Stimulated activated CD4-positive, alpha-beta T cell treated with anti-CD3 and anti-CD28 coated beads, Interleukin-15, amount 100 ng/mL, for 24 hours (primary cell): ENCODE measurements around the gene SDCBP2.
A peak's percentile ranks its signal among the peaks of the same experiment; 100 is the strongest.

Experiments
- DNase-seq: peaks from one replicate; pipeline ENCODE4 v3.0.0-alpha.2; 2020

Gene SDCBP2

DNA sequence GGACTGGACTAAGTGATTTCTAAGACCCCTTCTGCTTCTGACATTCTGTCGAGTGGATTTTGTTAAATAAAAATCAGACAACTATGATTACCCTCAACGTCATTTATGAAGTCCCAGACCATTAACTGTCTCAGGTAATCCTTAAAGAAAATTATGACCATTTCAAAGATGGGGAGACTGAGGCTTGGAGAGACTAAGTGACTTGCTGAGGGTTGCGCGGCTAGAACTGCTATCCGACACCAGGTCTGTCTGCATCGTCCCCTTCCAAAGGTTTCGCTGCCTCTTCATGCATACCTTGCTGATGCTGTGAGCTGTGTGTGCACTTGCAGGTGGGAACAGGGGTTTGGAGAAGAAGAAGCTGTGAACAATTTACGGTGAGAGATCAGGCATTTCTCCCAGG, 59.7 kb downstream of the SDCBP2 start:
- DNase-seq, result no peak

DNA sequence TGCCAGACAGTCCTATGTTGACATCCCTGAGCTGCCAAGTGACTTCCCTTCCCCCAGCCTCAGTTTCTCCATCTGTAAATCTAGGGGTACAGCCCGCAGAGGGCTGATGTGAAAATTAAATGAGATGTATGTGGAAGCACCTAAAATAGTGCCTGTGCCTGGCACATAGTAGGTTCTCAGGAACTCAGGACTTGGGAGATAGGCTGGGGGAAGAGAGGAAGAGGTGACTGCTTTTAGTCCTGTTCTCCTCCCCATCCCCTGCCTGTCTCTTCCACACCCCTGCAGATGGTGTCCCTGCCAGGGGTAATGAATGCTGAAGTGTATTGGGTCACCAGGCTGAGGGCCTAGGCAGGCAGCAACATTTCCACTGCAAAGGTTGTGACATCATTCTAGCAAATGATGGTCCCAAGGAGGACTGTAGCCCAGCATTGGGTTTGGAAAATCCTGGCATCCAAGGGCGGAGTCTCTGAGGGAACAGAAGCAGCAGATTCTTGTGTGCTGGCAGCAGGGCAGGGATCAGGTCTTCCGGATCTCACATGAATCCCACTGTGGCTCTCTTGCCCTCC, 61.0 kb downstream of the SDCBP2 start:
- no peak for DNase-seq

DNA sequence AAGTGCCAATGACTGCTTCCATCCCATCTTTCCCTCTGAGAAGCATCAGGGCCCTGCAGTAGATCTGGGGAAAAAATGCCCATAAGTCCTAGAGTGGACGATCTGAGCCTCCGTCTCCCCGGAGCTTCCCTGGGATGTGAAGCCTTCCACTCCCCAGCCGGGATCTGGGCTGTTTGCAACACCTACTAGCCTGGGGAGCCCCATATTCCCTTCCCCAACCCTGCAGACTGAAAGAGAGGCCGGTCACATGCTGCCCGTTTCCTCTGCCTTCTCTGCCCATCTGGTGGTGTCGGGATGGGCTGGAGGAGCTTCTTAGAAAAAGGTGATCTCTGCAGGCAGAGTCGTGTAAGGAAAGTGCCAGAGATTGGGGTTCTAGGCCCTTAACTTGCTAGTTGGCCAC, 61.8 kb downstream of the SDCBP2 start:
- DNase-seq, result no peak

DNA sequence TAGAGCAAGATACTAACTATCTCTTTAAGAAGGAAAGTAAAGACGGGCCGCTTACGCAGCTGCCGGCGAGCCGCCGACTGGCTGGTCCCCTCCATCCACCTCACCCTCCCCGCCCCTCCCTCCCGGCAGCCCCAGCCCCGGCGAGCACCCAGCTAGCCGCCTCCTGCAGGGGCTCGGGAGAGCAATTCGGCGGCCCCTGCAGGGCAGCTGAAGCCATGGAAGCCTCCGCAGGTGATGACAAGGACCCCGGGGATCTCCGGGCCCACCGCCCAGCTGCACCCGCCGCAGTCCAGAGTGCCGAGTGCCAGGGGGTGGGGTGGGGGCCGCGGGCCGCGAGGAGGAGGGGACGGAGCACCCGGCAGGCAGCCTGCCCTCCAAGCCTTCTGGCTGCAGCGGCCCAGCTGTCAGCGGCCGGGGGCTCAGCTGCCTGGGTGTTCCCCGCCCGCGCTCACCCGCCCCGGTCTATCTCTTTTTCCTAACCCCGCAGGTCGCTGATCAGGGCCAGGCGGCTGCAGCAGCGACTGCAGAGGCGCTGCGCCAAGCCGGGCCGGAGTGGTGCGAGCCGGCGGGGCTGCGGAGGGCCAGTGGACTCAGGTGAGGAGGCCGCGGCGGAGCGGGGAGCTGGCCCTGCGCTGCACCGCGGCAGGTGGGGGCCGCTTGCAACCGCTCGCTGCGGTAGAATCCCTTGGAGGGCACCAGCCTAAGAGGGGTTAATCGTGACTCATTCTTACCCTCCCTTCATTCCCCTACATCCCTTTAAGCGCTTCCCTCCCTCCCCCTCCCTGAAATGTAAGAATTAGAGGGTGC, 62.6 kb downstream of the SDCBP2 start, which contains the start of gene SNPH:
TSS of gene SNPH (plus strand) at position 128 of the 807 bp plus-strand sequence. CDS start 29,946 bp downstream, outside the sequence.
- peak; percentile 83 for DNase-seq

DNA sequence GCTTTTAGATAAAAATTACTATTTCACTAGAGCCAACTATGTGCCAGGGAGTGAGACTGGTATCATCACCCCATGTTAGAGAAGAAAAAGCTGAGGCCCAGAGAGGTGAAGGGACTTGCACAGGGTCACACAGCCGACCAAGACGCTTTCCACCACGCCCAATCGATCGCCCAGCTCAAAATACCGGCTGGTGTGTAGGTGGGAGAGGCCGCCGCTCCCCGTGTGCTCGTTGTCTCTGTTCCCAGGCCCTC, 63.1 kb downstream of the SDCBP2 start:
- DNase-seq, result no peak

DNA sequence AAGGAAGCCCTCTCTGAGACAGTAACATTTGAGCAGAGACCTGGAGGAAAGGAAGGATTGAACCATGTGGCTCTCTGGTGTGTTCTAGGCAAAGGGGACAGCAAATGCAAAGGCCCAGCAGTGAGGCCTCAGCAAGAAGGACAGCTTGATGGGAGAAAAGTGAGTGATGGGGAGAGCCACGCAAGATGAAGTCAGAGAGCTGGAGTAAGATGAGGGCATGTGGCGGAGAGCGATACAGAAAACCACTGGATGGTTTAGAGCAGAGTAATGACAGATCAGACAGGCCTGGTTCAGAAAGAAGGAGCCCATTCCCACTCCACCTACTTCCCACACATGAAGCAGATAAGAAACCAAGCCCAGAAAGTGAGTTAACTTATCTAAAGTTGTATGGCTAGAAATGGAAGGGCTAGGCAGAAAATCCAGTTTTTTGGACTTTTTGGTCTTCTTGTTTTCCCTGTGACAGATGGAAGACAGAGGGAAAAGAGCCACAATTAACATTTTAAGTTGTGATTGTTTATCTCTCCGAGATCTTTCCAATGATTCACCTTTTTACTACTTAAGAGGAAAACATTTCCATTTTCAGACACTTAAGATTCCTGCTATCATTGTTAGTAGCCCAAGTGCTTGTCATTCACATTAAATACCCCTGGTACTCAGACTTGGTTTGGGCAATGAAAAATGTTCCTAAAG, 63.6 kb downstream of the SDCBP2 start:
- no peak for DNase-seq

DNA sequence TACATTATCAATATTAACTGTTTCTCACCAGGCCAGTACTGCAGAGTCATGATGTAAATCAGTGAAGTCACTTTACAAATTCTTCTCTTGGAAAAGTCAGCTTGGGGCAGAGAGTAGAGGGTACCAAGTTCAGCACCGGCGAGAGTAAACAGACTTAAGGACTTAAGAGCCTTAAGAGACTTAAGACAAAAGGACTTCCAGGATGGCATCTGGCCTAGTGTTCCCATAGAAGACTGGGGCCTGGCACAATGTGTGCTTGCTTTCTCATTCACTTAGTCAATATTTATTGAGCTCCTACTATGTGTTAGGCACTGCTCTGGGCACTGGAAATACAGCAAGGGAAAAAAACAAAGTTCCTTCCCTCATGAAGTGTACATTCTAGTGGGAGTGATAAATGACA, 64.2 kb downstream of the SDCBP2 start:
- DNase-seq, result no peak

DNA sequence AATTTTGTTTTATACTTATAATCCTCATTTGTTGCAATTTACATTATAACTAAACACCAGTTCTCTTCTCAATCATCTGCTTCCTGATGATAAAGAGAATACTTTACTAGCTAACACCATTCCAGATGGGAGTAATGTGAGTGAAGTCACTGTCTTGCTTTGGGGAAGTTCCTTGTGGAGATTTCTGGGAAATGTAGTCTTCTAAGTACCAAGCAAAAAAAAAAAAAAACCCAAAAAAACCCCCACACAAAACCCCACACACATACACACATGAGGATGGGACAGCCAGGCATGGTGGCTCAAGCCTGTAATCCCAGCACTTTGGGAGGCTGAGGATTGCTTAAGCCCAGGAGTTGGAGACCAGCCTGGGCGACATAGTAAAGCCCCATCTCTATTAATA, 65.1 kb downstream of the SDCBP2 start:
- no peak for DNase-seq
